GM23338 (cell line): Measurements from ENCODE around the gene RNF223. TPM values are rescaled to one million over a fixed set of nuclear protein-coding genes. Genes with fewer than 3 reads are reported as not detected.

ENCODE experiments used
- ATAC-seq: fragments of 200-7000 bp; cut with Tn5 transposase; 3 replicates; pipeline ENCODE4 v1.9.1; 2020
- DNase-seq: peaks from one replicate; pipeline ENCODE4 v3.0.0-alpha.2; 2015; ENCODE audit warnings: low spot score
- H2AFZ ChIP-seq: fragments of 200-600 bp; sonication (generic); 2 replicates; pipeline ENCODE4 v1.8.0; 2016; ENCODE audit warnings: antibody characterized with exemption, mild to moderate bottlenecking, moderate library complexity
- H3F3A ChIP-seq: fragments of 200-600 bp; sonication (generic); replicated peaks from 2 replicates; pipeline ENCODE4 v1.8.0; 2017; ENCODE audit warnings: antibody characterized with exemption, mixed run types, low read depth
- H3K27ac ChIP-seq: fragments of 200-600 bp; sonication (generic); 2 replicates; pipeline ENCODE4 v1.6.1; 2016; ENCODE audit warnings: low read depth
- H3K27me3 ChIP-seq: fragments of 200-600 bp; sonication (generic); 2 replicates; pipeline ENCODE4 v1.8.0; 2016; ENCODE audit warnings: mild to moderate bottlenecking, mixed run types, moderate library complexity; ENCODE audit not compliant: insufficient read depth
- H3K36me3 ChIP-seq: fragments of 200-600 bp; sonication (generic); 2 replicates; pipeline ENCODE4 v1.8.0; 2016; ENCODE audit warnings: mild to moderate bottlenecking; ENCODE audit not compliant: insufficient read depth
- H3K4me1 ChIP-seq: fragments of 200-600 bp; sonication (generic); 2 replicates; pipeline ENCODE4 v1.8.0; 2016; ENCODE audit warnings: mild to moderate bottlenecking, moderate library complexity; ENCODE audit not compliant: insufficient read depth
- H3K4me2 ChIP-seq: fragments of 200-600 bp; sonication (generic); 2 replicates; pipeline ENCODE4 v1.7.1; 2017; ENCODE audit warnings: mixed run types
- H3K4me3 ChIP-seq: fragments of 200-600 bp; sonication (generic); 2 replicates; pipeline ENCODE4 v1.6.1; 2016; ENCODE audit warnings: mixed run types
- H3K79me2 ChIP-seq: fragments of 200-600 bp; sonication (generic); replicated peaks from 2 replicates; pipeline ENCODE4 v1.8.0; 2017; ENCODE audit warnings: mild to moderate bottlenecking; ENCODE audit not compliant: insufficient read depth
- H3K9me2 ChIP-seq: fragments of 200-600 bp; sonication (generic); 2 replicates; pipeline ENCODE4 v1.8.0; 2017; ENCODE audit not compliant: insufficient read depth
- H4K20me1 ChIP-seq: fragments of 200-600 bp; sonication (generic); replicated peaks from 2 replicates; pipeline ENCODE4 v1.8.0; 2017; ENCODE audit warnings: mild to moderate bottlenecking; ENCODE audit not compliant: insufficient read depth
- H3K27ac Mint-ChIP-seq: 2 replicates; pipeline ENCODE4 v1.8.0; 2020; ENCODE audit warnings: inconsistent platforms, mild to moderate bottlenecking, moderate library complexity, mixed read lengths
- H3K27me3 Mint-ChIP-seq: 3 replicates; pipeline ENCODE4 v1.8.0; 2022; ENCODE audit warnings: low read depth, mild to moderate bottlenecking, moderate library complexity, mixed read lengths, inconsistent platforms; ENCODE audit not compliant: insufficient read depth, poor library complexity
- H3K36me3 Mint-ChIP-seq: 3 replicates; pipeline ENCODE4 v1.8.0; 2021; ENCODE audit warnings: low read depth, mild to moderate bottlenecking, inconsistent platforms, moderate library complexity, mixed read lengths
- H3K4me1 Mint-ChIP-seq: 3 replicates; pipeline ENCODE4 v1.8.0; 2020; ENCODE audit warnings: mild to moderate bottlenecking, inconsistent platforms, mixed read lengths
- H3K4me3 Mint-ChIP-seq: 3 replicates; pipeline ENCODE4 v1.8.0; 2021; ENCODE audit warnings: moderate library complexity, mild to moderate bottlenecking, inconsistent platforms, mixed read lengths
- H3K9me3 Mint-ChIP-seq: 3 replicates; pipeline ENCODE4 v1.8.0; 2020; ENCODE audit warnings: moderate library complexity, mild to moderate bottlenecking, inconsistent platforms, mixed read lengths
- CREB1 ChIP-seq: fragments of 250-450 bp; sonication (Bioruptor Pico); IDR thresholded peaks from 2 replicates; pipeline ENCODE4 v1.5.0; 2020; ENCODE audit warnings: low read depth, mild to moderate bottlenecking, moderate library complexity
- ETS1 ChIP-seq: IDR thresholded peaks from 2 replicates; pipeline ENCODE4 v1.6.1; 2016; ENCODE audit warnings: antibody characterized with exemption
- EZH2 ChIP-seq: fragments of 200-600 bp; sonication (generic); IDR thresholded peaks from one replicate; pipeline ENCODE4 v1.8.0; 2017; ENCODE audit warnings: antibody characterized with exemption, mild to moderate bottlenecking, low read depth; ENCODE audit not compliant: unreplicated experiment
- EZH2phosphoT487 ChIP-seq: fragments of 200-600 bp; sonication (generic); IDR thresholded peaks from one replicate; pipeline ENCODE4 v1.8.1; 2018; ENCODE audit warnings: antibody characterized with exemption; ENCODE audit not compliant: unreplicated experiment
- JUNB ChIP-seq: IDR thresholded peaks from one replicate; pipeline ENCODE4 v1.6.1; 2016; ENCODE audit warnings: antibody characterized with exemption; ENCODE audit not compliant: unreplicated experiment
- POLR2AphosphoS5 ChIP-seq: IDR thresholded peaks from 2 replicates; pipeline ENCODE4 v1.6.1; 2016; ENCODE audit warnings: antibody characterized with exemption, low read depth
- STAT1 ChIP-seq: IDR thresholded peaks from one replicate; pipeline ENCODE4 v1.6.1; 2016; ENCODE audit warnings: antibody characterized with exemption; ENCODE audit not compliant: unreplicated experiment
- ZNF114 ChIP-seq: fragments of 250-450 bp; sonication (Bioruptor Pico); IDR thresholded peaks from 2 replicates; pipeline ENCODE4 v1.5.0; 2020; ENCODE audit warnings: mild to moderate bottlenecking, moderate library complexity
- polyA plus RNA-seq: library from polyadenylated mRNA; unstranded; fragments of >200 nt; fragmentation: Nextera tagmentation; extraction: Ambion mirVana; gene quantifications from 2 replicates; pipeline ENCODE4 v1.2.1, GENCODE V29; 2016
- total RNA-seq: library from RNA; depleted of rRNA; stranded (reverse); fragments of >200 nt; shearing (Covaris generic); gene quantifications from 2 replicates; pipeline ENCODE4 v1.2.3, GENCODE V29; 2014
- TF ChIP-seq, protein P1 (sequence below): IDR thresholded peaks from one replicate; pipeline ENCODE4 v1.6.1; 2018; ENCODE audit warnings: antibody characterized with exemption; ENCODE audit not compliant: unreplicated experiment
- TF ChIP-seq, protein P2 (sequence below), 2 experiments: fragments of 200-600 bp in 1 of 2; sonication (generic) in 1 of 2; conservative IDR thresholded peaks; 2 replicates each; pipeline versions ENCODE4 v1.5.1 to v1.6.1; 2016 to 2017; ENCODE audit warnings: antibody characterized with exemption in 2 of 2, low read depth in 2 of 2, mild to moderate bottlenecking in 2 of 2, moderate library complexity in 1 of 2
- TF ChIP-seq, protein P3 (sequence below): fragments of 250-450 bp; sonication (Bioruptor Pico); IDR thresholded peaks from 2 replicates; pipeline ENCODE4 v1.5.0; 2020; ENCODE audit warnings: mild to moderate bottlenecking, moderate library complexity

RNF223 gene
- total and polyA plus RNA-seq, 2 experiments from 2014 or later, result not detected

DNA sequence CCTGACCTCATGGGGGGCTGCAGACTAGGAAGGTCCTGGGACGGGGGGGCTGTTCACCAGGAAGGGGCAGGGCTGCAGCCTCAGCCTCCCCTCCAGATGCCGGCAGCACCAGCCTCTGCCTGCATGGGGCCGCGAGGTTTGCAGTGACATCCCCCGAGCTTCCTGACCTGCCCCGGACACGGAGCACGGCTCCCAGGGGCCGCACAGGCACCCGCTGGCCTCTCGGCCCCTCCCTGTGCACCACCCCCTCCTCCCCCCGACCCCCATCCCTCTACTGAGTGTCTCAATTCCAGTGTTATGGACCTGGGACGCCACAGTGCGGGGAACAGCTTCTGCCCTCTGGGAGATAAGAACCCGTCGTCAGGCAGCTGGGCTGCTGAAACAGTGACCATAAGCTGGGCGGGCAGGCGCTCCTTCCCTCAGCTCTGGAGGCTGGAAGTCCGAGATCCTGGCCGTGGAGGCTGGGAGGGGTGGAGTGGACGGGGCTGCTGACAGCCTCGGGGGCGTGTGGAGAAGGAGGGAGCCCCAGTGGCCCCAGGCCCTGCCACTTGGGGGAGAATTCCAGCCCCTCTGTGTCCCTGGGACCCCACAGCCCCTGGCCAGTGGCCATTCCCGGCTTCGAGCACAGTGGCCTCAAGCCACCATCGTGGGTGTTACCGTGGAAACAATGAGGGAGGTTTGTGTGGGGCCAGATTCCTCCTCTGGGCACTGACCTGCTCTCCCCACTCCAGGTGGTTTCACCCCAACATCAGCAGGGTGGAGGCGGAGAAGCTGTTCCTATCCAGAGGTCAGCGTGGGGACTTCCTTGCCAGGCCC is 11.6 kb downstream of the RNF223 start:
- Mint-ChIP-seq H3K27me3 (peaks cover 45% of the 10 kb centered on the region), H3K4me3 (no peak overlapping the region), H3K36me3 (no peaks in the 10 kb centered on the region), H3K9me3 (no peaks in the 10 kb centered on the region), H3K27ac (no peak overlapping the region), H3K4me1 (peaks cover 3% of the 10 kb centered on the region; the same call in 2 of the 3 replicates)
- H2AFZ ChIP-seq, result no peak overlapping the region
- H3K4me2 ChIP-seq, result no peak overlapping the region
- no peaks in the 10 kb centered on the region for H3K9me2 ChIP-seq
- 0 out of 2 replicates have a peak, but pooled peaks cover 5% of the 10 kb centered on the region for H3F3A ChIP-seq
- H4K20me1 ChIP-seq, result no peaks in the 10 kb centered on the region; the same call in 1 of the 2 replicates
- H3K27ac ChIP-seq, result no peak overlapping the region
- H3K79me2 ChIP-seq, result no peaks in the 10 kb centered on the region
- DNase-seq, result no peak
- no peak for ATAC-seq
- H3K27me3 ChIP-seq, result peaks cover 49% of the 10 kb centered on the region
- no peaks in the 10 kb centered on the region for H3K36me3 ChIP-seq
- H3K4me1 ChIP-seq, result peaks cover 5% of the 10 kb centered on the region; the same call in 1 of the 2 replicates
- TF ChIP-seq, protein P1, sequence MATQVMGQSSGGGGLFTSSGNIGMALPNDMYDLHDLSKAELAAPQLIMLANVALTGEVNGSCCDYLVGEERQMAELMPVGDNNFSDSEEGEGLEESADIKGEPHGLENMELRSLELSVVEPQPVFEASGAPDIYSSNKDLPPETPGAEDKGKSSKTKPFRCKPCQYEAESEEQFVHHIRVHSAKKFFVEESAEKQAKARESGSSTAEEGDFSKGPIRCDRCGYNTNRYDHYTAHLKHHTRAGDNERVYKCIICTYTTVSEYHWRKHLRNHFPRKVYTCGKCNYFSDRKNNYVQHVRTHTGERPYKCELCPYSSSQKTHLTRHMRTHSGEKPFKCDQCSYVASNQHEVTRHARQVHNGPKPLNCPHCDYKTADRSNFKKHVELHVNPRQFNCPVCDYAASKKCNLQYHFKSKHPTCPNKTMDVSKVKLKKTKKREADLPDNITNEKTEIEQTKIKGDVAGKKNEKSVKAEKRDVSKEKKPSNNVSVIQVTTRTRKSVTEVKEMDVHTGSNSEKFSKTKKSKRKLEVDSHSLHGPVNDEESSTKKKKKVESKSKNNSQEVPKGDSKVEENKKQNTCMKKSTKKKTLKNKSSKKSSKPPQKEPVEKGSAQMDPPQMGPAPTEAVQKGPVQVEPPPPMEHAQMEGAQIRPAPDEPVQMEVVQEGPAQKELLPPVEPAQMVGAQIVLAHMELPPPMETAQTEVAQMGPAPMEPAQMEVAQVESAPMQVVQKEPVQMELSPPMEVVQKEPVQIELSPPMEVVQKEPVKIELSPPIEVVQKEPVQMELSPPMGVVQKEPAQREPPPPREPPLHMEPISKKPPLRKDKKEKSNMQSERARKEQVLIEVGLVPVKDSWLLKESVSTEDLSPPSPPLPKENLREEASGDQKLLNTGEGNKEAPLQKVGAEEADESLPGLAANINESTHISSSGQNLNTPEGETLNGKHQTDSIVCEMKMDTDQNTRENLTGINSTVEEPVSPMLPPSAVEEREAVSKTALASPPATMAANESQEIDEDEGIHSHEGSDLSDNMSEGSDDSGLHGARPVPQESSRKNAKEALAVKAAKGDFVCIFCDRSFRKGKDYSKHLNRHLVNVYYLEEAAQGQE, result no peak
- TF ChIP-seq ZNF114 (CRISPR knock-in tag), result no peak
- TF ChIP-seq STAT1, result no peak
- no peak for TF ChIP-seq EZH2
- TF ChIP-seq, protein P2, sequence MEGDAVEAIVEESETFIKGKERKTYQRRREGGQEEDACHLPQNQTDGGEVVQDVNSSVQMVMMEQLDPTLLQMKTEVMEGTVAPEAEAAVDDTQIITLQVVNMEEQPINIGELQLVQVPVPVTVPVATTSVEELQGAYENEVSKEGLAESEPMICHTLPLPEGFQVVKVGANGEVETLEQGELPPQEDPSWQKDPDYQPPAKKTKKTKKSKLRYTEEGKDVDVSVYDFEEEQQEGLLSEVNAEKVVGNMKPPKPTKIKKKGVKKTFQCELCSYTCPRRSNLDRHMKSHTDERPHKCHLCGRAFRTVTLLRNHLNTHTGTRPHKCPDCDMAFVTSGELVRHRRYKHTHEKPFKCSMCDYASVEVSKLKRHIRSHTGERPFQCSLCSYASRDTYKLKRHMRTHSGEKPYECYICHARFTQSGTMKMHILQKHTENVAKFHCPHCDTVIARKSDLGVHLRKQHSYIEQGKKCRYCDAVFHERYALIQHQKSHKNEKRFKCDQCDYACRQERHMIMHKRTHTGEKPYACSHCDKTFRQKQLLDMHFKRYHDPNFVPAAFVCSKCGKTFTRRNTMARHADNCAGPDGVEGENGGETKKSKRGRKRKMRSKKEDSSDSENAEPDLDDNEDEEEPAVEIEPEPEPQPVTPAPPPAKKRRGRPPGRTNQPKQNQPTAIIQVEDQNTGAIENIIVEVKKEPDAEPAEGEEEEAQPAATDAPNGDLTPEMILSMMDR (conservative IDR thresholded peaks at IDR 0.05; ENCODE audit: low read depth in 2 of 2), result no peak
- no peak for TF ChIP-seq CREB1 (CRISPR knock-in tag)
- TF ChIP-seq ETS1, result no peak
- TF ChIP-seq, protein P3, sequence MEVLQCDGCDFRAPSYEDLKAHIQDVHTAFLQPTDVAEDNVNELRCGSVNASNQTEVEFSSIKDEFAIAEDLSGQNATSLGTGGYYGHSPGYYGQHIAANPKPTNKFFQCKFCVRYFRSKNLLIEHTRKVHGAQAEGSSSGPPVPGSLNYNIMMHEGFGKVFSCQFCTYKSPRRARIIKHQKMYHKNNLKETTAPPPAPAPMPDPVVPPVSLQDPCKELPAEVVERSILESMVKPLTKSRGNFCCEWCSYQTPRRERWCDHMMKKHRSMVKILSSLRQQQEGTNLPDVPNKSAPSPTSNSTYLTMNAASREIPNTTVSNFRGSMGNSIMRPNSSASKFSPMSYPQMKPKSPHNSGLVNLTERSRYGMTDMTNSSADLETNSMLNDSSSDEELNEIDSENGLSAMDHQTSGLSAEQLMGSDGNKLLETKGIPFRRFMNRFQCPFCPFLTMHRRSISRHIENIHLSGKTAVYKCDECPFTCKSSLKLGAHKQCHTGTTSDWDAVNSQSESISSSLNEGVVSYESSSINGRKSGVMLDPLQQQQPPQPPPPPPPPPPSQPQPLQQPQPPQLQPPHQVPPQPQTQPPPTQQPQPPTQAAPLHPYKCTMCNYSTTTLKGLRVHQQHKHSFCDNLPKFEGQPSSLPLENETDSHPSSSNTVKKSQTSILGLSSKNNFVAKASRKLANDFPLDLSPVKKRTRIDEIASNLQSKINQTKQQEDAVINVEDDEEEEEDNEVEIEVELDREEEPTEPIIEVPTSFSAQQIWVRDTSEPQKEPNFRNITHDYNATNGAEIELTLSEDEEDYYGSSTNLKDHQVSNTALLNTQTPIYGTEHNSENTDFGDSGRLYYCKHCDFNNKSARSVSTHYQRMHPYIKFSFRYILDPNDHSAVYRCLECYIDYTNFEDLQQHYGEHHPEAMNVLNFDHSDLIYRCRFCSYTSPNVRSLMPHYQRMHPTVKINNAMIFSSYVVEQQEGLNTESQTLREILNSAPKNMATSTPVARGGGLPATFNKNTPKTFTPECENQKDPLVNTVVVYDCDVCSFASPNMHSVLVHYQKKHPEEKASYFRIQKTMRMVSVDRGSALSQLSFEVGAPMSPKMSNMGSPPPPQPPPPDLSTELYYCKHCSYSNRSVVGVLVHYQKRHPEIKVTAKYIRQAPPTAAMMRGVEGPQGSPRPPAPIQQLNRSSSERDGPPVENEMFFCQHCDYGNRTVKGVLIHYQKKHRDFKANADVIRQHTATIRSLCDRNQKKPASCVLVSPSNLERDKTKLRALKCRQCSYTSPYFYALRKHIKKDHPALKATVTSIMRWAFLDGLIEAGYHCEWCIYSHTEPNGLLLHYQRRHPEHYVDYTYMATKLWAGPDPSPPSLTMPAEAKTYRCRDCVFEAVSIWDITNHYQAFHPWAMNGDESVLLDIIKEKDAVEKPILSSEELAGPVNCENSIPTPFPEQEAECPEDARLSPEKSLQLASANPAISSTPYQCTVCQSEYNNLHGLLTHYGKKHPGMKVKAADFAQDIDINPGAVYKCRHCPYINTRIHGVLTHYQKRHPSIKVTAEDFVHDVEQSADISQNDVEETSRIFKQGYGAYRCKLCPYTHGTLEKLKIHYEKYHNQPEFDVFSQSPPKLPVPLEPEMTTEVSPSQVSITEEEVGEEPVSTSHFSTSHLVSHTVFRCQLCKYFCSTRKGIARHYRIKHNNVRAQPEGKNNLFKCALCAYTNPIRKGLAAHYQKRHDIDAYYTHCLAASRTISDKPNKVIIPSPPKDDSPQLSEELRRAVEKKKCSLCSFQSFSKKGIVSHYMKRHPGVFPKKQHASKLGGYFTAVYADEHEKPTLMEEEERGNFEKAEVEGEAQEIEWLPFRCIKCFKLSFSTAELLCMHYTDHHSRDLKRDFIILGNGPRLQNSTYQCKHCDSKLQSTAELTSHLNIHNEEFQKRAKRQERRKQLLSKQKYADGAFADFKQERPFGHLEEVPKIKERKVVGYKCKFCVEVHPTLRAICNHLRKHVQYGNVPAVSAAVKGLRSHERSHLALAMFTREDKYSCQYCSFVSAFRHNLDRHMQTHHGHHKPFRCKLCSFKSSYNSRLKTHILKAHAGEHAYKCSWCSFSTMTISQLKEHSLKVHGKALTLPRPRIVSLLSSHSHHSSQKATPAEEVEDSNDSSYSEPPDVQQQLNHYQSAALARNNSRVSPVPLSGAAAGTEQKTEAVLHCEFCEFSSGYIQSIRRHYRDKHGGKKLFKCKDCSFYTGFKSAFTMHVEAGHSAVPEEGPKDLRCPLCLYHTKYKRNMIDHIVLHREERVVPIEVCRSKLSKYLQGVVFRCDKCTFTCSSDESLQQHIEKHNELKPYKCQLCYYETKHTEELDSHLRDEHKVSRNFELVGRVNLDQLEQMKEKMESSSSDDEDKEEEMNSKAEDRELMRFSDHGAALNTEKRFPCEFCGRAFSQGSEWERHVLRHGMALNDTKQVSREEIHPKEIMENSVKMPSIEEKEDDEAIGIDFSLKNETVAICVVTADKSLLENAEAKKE, result no peak
- no peak for TF ChIP-seq POLR2AphosphoS5
- TF ChIP-seq JUNB, result no peak
- TF ChIP-seq EZH2phosphoT487, result no peak
- H3K4me3 ChIP-seq, result no peak overlapping the region
